GM23248 (cell line): ENCODE results near the gene CHRM2. TPM values are rescaled to one million over a fixed set of nuclear protein-coding genes. Genes with fewer than 3 reads are reported as not detected.

ENCODE experiments used
- DNase-seq: peaks from one replicate; pipeline ENCODE4 v3.0.0-alpha.2; 2015
- H2AFZ ChIP-seq: fragments of 200-600 bp; sonication (generic); 2 replicates; pipeline ENCODE4 v1.6.1; 2016; ENCODE audit warnings: antibody characterized with exemption
- H3F3A ChIP-seq: fragments of 200-600 bp; sonication (generic); 2 replicates; pipeline ENCODE4 v1.6.1; 2016; ENCODE audit warnings: mild to moderate bottlenecking, antibody characterized with exemption, mixed run types; ENCODE audit not compliant: insufficient read depth
- H3K27ac ChIP-seq: fragments of 200-600 bp; sonication (generic); 2 replicates; pipeline ENCODE4 v1.5.1; 2016; ENCODE audit warnings: mild to moderate bottlenecking
- H3K27me3 ChIP-seq: fragments of 200-600 bp; sonication (generic); replicated peaks from 2 replicates; pipeline ENCODE4 v1.6.1; 2016; ENCODE audit warnings: mild to moderate bottlenecking; ENCODE audit not compliant: insufficient read depth
- H3K36me3 ChIP-seq: fragments of 200-600 bp; sonication (generic); 2 replicates; pipeline ENCODE4 v1.6.1; 2016; ENCODE audit warnings: low read depth, mild to moderate bottlenecking
- H3K4me1 ChIP-seq: fragments of 200-600 bp; sonication (generic); 2 replicates; pipeline ENCODE4 v1.6.1; 2016; ENCODE audit warnings: mild to moderate bottlenecking; ENCODE audit not compliant: insufficient read depth
- H3K4me2 ChIP-seq: fragments of 200-600 bp; sonication (generic); one replicate; pipeline ENCODE4 v1.6.1; 2016; ENCODE audit warnings: mild to moderate bottlenecking; ENCODE audit not compliant: unreplicated experiment
- H3K4me3 ChIP-seq: fragments of 200-600 bp; sonication (generic); 2 replicates; pipeline ENCODE4 v1.5.1; 2016; ENCODE audit warnings: mild to moderate bottlenecking
- H3K79me2 ChIP-seq: fragments of 200-600 bp; sonication (generic); 2 replicates; pipeline ENCODE4 v1.6.1; 2016; ENCODE audit warnings: mild to moderate bottlenecking; ENCODE audit not compliant: insufficient read depth
- H3K9ac ChIP-seq: fragments of 200-600 bp; sonication (generic); 2 replicates; pipeline ENCODE4 v1.6.1; 2016; ENCODE audit warnings: mild to moderate bottlenecking
- H3K9me2 ChIP-seq: fragments of 200-600 bp; sonication (generic); 2 replicates; pipeline ENCODE4 v1.6.1; 2016; ENCODE audit warnings: mixed run types, mild to moderate bottlenecking, moderate library complexity; ENCODE audit not compliant: insufficient read depth
- H3K9me3 ChIP-seq: fragments of 200-600 bp; sonication (generic); one replicate; pipeline ENCODE4 v1.6.1; 2017; ENCODE audit warnings: low read depth
- H4K20me1 ChIP-seq: fragments of 200-600 bp; sonication (generic); 2 replicates; pipeline ENCODE4 v1.6.0; 2016; ENCODE audit not compliant: insufficient read depth
- EZH2 ChIP-seq: fragments of 200-600 bp; sonication (generic); IDR thresholded peaks from 2 replicates; pipeline ENCODE4 v1.6.1; 2018; ENCODE audit warnings: antibody characterized with exemption, mild to moderate bottlenecking; ENCODE audit not compliant: insufficient read depth, poor library complexity, severe bottlenecking
- EZH2phosphoT487 ChIP-seq: fragments of 200-600 bp; sonication (generic); IDR thresholded peaks from 2 replicates; pipeline ENCODE4 v1.6.1; 2018; ENCODE audit warnings: antibody characterized with exemption, moderate library complexity, mild to moderate bottlenecking, low read depth; ENCODE audit not compliant: insufficient read depth
- WGBS, 2 experiments: methylation state at CpG; one replicate each; pipeline ENCODE4 v1.1.6; 2015 to 2017; ENCODE audit warnings: low lambda C conversion rate in 2 of 2, low coverage in 1 of 2; ENCODE audit errors: missing lambda C conversion rate in 2 of 2; 5-methylcytosine and 5-hydroxymethylcytosine counted together
- in situ Hi-C: fragments of 300-500 bp; cut with MboI; formaldehyde crosslinking; loops from 2 replicates; pipeline ENCODE4 v1.15.0; 2020
- polyA plus RNA-seq: library from polyadenylated mRNA; unstranded; fragments of >200 nt; fragmentation: Nextera tagmentation; extraction: Ambion mirVana; gene quantifications from 2 replicates; pipeline ENCODE4 v1.2.1, GENCODE V29; 2016
- total RNA-seq: library from RNA; depleted of rRNA; stranded (reverse); fragments of >200 nt; shearing (Covaris generic); gene quantifications from 2 replicates; pipeline ENCODE4 v1.2.3, GENCODE V29; 2014

CHRM2 gene
- total and polyA plus RNA-seq, 2 experiments from 2014 or later = 1.8 to 3.7 TPM

DNA sequence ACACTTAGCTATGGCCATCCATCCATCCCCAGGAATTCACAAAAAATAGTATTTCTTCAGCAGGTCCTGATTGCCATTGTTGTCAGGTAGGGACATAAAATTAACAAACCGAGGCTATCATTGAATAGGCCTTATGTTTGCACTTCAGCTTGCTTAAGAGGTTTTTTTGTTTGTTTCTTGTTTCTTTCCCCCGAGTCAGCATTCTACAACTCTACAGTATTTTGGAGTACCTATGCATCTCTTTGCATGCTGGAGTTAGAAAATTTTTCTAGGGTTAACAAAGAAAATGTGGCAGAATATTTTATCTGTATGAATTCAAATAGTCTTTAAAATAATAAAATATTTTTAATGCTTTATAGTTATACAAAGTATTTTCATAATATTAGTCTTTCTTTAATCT is 26.3 kb downstream of the CHRM2 start:
- Histone ChIP-seq H3K9me3 (no peaks in the 10 kb centered on the region), H3K4me2 (no peak overlapping the region), H3K36me3 (no peaks in the 10 kb centered on the region), H3K4me3 (no peak overlapping the region), H2AFZ (no peak overlapping the region), H3F3A (no peaks in the 10 kb centered on the region), H3K79me2 (no peaks in the 10 kb centered on the region), H3K9me2 (peaks cover 8% of the 10 kb centered on the region; the same call in 1 of the 2 replicates), H3K27ac (no peak overlapping the region), H4K20me1 (no peaks in the 10 kb centered on the region), H3K4me1 (no peaks in the 10 kb centered on the region), H3K9ac (no peak overlapping the region), H3K27me3 (no peaks in the 10 kb centered on the region)
- no peak for DNase-seq
- WGBS, 2 experiments = 31 to 33% methylated on average over 2 of the region's 2 CpGs
- in situ Hi-C loops = no loop called here
- TF ChIP-seq EZH2 = no peak
- no peak for TF ChIP-seq EZH2phosphoT487

DNA sequence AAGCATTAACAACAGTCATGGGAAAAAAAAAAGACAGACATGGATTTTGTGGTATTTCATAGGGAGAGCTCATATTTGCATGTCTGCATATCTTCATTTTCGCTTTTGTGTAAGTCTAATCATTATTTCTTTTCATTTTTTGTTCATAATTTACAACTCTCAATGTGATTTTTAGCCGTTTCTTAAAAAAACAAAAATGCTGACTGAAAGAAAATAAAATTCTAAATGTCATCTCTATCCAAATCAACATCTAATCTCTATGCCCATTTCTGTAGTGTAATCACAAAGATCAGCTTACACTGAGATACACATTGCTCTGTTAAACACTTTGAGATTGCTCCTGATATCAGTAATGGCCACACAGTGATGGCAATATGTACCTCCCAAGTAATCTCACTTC is 29.2 kb downstream of the CHRM2 start:
- no peak overlapping the region for H3K4me2 ChIP-seq
- no peak overlapping the region for H3K9ac ChIP-seq
- no peaks in the 10 kb centered on the region for H3K36me3 ChIP-seq
- in situ Hi-C loops = no loop called here
- H4K20me1 ChIP-seq = no peaks in the 10 kb centered on the region
- no peak overlapping the region for H2AFZ ChIP-seq
- peaks cover 8% of the 10 kb centered on the region; the same call in 1 of the 2 replicates for H3K9me2 ChIP-seq
- H3K4me1 ChIP-seq = no peaks in the 10 kb centered on the region
- H3F3A ChIP-seq = no peaks in the 10 kb centered on the region
- no peak overlapping the region for H3K27ac ChIP-seq
- H3K4me3 ChIP-seq = no peak overlapping the region
- no peak for DNase-seq
- TF ChIP-seq EZH2 (no peak), EZH2phosphoT487 (no peak)
- no peaks in the 10 kb centered on the region for H3K9me3 ChIP-seq
- H3K79me2 ChIP-seq = no peaks in the 10 kb centered on the region
- no peaks in the 10 kb centered on the region for H3K27me3 ChIP-seq
- WGBS, 2 experiments = 26 to 30% methylated on average over 2 of the region's 2 CpGs

DNA sequence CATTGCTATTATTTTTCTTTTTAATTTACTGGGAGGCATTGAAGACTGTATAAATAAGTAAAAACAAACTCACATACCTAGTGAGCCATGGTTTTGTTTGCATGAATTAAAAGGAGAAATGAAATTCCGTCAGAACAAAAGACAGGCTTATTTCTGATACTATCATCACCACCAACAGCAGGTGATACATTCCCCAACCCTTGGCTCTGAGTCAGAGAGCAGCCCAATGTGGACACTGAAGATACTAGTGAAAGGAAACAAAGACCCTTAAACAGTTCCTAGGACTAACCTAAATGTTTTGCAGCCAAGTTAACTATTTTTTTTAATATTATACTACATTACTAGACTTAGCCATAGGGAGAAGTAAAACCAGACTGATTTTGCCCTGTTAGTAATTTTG is 31.6 kb downstream of the CHRM2 start:
- no peaks in the 10 kb centered on the region for H3K9me3 ChIP-seq
- H3K27ac ChIP-seq = no peak overlapping the region
- DNase-seq = no peak
- H3K79me2 ChIP-seq = no peaks in the 10 kb centered on the region
- H3K4me1 ChIP-seq = no peaks in the 10 kb centered on the region
- H3K27me3 ChIP-seq = no peaks in the 10 kb centered on the region
- H4K20me1 ChIP-seq = no peaks in the 10 kb centered on the region
- no peak overlapping the region for H3K4me3 ChIP-seq
- TF ChIP-seq EZH2phosphoT487 = no peak
- no peak for TF ChIP-seq EZH2
- no peaks in the 10 kb centered on the region for H3F3A ChIP-seq
- H2AFZ ChIP-seq = no peak overlapping the region
- H3K9me2 ChIP-seq = peaks cover 8% of the 10 kb centered on the region; the same call in 1 of the 2 replicates
- H3K36me3 ChIP-seq = no peaks in the 10 kb centered on the region
- in situ Hi-C loops = no loop called here
- no peak overlapping the region for H3K9ac ChIP-seq
- 68 to 82% methylated on average over 1 of the region's 1 CpG for WGBS, 2 experiments
- no peak overlapping the region for H3K4me2 ChIP-seq

DNA sequence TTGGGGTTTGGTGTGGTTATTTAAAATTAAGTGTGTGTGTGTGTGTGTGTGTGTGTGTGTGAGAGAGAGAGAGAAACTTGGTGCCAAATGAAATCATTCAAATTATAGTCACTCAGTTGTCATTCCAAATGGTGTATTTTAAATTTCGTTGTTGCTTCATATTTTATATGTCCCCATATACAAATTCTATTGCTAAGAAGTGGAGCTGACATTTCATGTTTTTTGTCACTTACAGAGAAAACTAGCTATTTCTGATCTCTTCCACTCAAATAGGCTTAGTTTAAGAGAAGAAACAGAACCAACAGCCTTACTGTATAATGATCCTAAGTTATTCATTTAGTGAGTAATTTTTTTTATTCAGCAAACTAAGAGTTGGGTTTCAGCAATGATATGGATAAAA is 42.3 kb downstream of the CHRM2 start:
- Histone ChIP-seq H4K20me1 (no peaks in the 10 kb centered on the region), H3K27ac (no peak overlapping the region), H3K27me3 (no peaks in the 10 kb centered on the region), H3K36me3 (no peaks in the 10 kb centered on the region), H3K9me3 (no peaks in the 10 kb centered on the region), H3K9me2 (no peaks in the 10 kb centered on the region), H3K4me2 (no peak overlapping the region), H3K79me2 (no peaks in the 10 kb centered on the region), H3F3A (no peaks in the 10 kb centered on the region), H2AFZ (no peak overlapping the region), H3K9ac (no peak overlapping the region), H3K4me3 (no peak overlapping the region), H3K4me1 (peaks cover 9% of the 10 kb centered on the region)
- in situ Hi-C loops = no loop called here
- no peak for DNase-seq
- TF ChIP-seq EZH2 (no peak), EZH2phosphoT487 (no peak)
- WGBS, 2 experiments = 44 to 59% methylated on average over 1 of the region's 1 CpG

DNA sequence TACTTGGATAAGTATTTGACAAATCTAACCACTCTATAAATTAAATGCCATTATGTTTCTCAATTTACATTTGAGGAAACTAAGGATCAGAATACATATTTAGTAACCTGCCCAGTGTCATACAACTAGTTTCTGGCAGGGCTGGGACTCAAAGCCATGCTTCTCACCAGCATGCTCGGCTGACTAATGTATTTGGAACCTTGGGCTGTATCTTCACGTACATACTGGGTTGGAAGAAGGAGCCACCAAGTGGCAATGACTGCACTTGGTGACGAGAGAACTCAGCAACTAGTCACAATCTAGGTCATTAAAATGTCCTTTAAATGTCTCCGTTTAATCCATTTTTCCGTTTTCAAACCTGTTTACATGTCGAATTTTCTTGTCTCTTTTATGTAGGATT is 42.9 kb downstream of the CHRM2 start:
- no peak overlapping the region for H3K4me2 ChIP-seq
- peak; percentile 71 for DNase-seq

More for the DNA sequence above, 42.9 kb downstream of the CHRM2 start:
- WGBS, 2 experiments = 36 to 40% methylated on average over 6 of the region's 6 CpGs
- Histone ChIP-seq H3K9ac (no peak overlapping the region), H3K36me3 (no peaks in the 10 kb centered on the region), H2AFZ (no peak overlapping the region), H3K79me2 (no peaks in the 10 kb centered on the region), H3K9me3 (no peaks in the 10 kb centered on the region), H3F3A (no peaks in the 10 kb centered on the region), H3K4me1 (peaks cover 9% of the 10 kb centered on the region), H3K4me3 (no peak overlapping the region), H4K20me1 (no peaks in the 10 kb centered on the region), H3K27ac (no peak overlapping the region), H3K9me2 (no peaks in the 10 kb centered on the region), H3K27me3 (no peaks in the 10 kb centered on the region)
- in situ Hi-C loops = no loop called here
- TF ChIP-seq EZH2 (no peak), EZH2phosphoT487 (no peak)
